Aorta (tissue), 5 donors: ENCODE results near the gene CPVL. TPM values are rescaled to one million over a fixed set of nuclear protein-coding genes. Genes with fewer than 3 reads are reported as not detected.
A peak's percentile ranks its signal among the peaks of the same experiment; 100 is the strongest.

ENCODE experiments used
- ATAC-seq: fragments of 200-7000 bp; cut with Tn5 transposase; one replicate; pipeline ENCODE4 v1.9.1; 2022; ENCODE audit warnings: moderate library complexity; ENCODE audit not compliant: low FRiP score
- DNase-seq, 2 donors: peaks; one replicate each; pipeline ENCODE4 v3.0.0-alpha.2; 2020
- H3K27ac ChIP-seq, 2 donors: one replicate each; pipeline ENCODE4 v1.5.1; 2013; ENCODE audit warnings: low read length in 2 of 2, mild to moderate bottlenecking in 2 of 2, moderate library complexity in 2 of 2, control low read depth in 1 of 2, inconsistent platforms in 1 of 2, low read depth in 1 of 2
- H3K27me3 ChIP-seq, 2 donors: one replicate each; pipeline ENCODE4 v1.6.1; 2013; ENCODE audit warnings: control low read depth in 1 of 2, low read length in 1 of 2, mild to moderate bottlenecking in 1 of 2, moderate library complexity in 1 of 2; ENCODE audit not compliant: insufficient read depth in 2 of 2, control insufficient read depth in 1 of 2
- H3K36me3 ChIP-seq, 2 donors: one replicate each; pipeline ENCODE4 v1.6.1; 2013; ENCODE audit warnings: control low read depth in 1 of 2, low read length in 1 of 2, mild to moderate bottlenecking in 1 of 2; ENCODE audit not compliant: insufficient read depth in 2 of 2, control insufficient read depth in 1 of 2
- H3K4me1 ChIP-seq, 2 donors: one replicate each; pipeline ENCODE4 v1.6.1; 2013; ENCODE audit warnings: low read length in 2 of 2, control low read depth in 1 of 2, mild to moderate bottlenecking in 1 of 2, moderate library complexity in 1 of 2; ENCODE audit not compliant: insufficient read depth in 2 of 2, control insufficient read depth in 1 of 2
- H3K4me3 ChIP-seq, 2 donors: one replicate each; pipeline ENCODE4 v1.5.1; 2013; ENCODE audit warnings: low read length in 2 of 2, control low read depth in 1 of 2, mild to moderate bottlenecking in 1 of 2
- H3K9me3 ChIP-seq: one replicate; pipeline ENCODE4 v1.6.1; 2013; ENCODE audit warnings: mild to moderate bottlenecking, low read length; ENCODE audit not compliant: control insufficient read depth
- WGBS, 2 donors: extraction: QIAGEN DNeasy Blood & Tissue Kit; methylation state at CpG; one replicate each; pipeline ENCODE4 v1.1.7; 2013; 5-methylcytosine and 5-hydroxymethylcytosine counted together
- intact Hi-C, 2 donors: fragments of 100-400 bp; cut with DNase I; formaldehyde crosslinking; loops; one replicate each; pipeline versions ENCODE4 v1.14.2 to v1.15.0; 2022
- polyA plus RNA-seq, 2 donors: library from polyadenylated mRNA; stranded (reverse); fragments of 200-250 nt; gene quantifications; one replicate each; pipeline ENCODE4 v1.2.3, GENCODE V29; 2013
- total RNA-seq, 2 donors: library from RNA; stranded (reverse); fragmentation: NEBNext Ultra II Directional; extraction: Animal tissue kit (Norgen Biotek cat#: 25700); gene quantifications; one replicate each; pipeline ENCODE4 v1.2.1, GENCODE V29; 2021
- donor health status: healthy with polysubstance abuse.
- donor health status: Bipolar disorder and iron deficiency.
- donor health status: DM: no; HTN: no; CAD: no.
- donor health status: DM: no; HTN: no; CAD: no.
- donor health status: DM: yes; HTN: yes; CAD: no.

CPVL gene
- total and polyA plus RNA-seq, 4 donors, result 2.7 to 50.2 (median 24.3) TPM

GRCh38 chr7:29043576-29043975 is 102.8 kb downstream of the CPVL start:
- Histone ChIP-seq H3K27me3 (no peaks in the 10 kb centered on the region), H3K9me3 (no peaks in the 10 kb centered on the region), H3K4me1 (no peaks in the 10 kb centered on the region), H3K36me3 (no peaks in the 10 kb centered on the region), H3K27ac (no peak overlapping the region), H3K4me3 (no peak overlapping the region)
- WGBS, 2 donors, result 73 to 82% methylated on average over 5 of the region's 5 CpGs
- DNase-seq (no peak), ATAC-seq (no peak)
- intact Hi-C loops, result no loop called here

GRCh38 chr7:29042824-29043231 is 103.5 kb downstream of the CPVL start:
- no peak for DNase-seq
- Histone ChIP-seq H3K4me3 (no peak overlapping the region), H3K36me3 (no peaks in the 10 kb centered on the region), H3K4me1 (no peaks in the 10 kb centered on the region), H3K9me3 (no peaks in the 10 kb centered on the region), H3K27me3 (no peaks in the 10 kb centered on the region), H3K27ac (no peak overlapping the region)
- no peak for ATAC-seq
- intact Hi-C loops, result no loop called here
- WGBS, 2 donors, result 60 to 73% methylated on average over 4 of the region's 4 CpGs

GRCh38 chr7:29041991-29042390 is 104.3 kb downstream of the CPVL start:
- Histone ChIP-seq H3K27me3 (no peaks in the 10 kb centered on the region), H3K4me3 (no peak overlapping the region), H3K9me3 (no peaks in the 10 kb centered on the region), H3K36me3 (no peaks in the 10 kb centered on the region), H3K4me1 (no peaks in the 10 kb centered on the region), H3K27ac (no peak overlapping the region)
- ATAC-seq, result no peak
- intact Hi-C loops, result no loop called here
- WGBS, 2 donors, result 96 to 97% methylated on average over 4 of the region's 4 CpGs
- no peak for DNase-seq

- Histone ChIP-seq H3K4me3 (no peak overlapping the region), H3K9me3 (no peaks in the 10 kb centered on the region), H3K4me1 (no peaks in the 10 kb centered on the region), H3K36me3 (no peaks in the 10 kb centered on the region), H3K27me3 (no peaks in the 10 kb centered on the region), H3K27ac (no peak overlapping the region)
- 40 to 44% methylated on average over 2 of the region's 2 CpGs for WGBS, 2 donors
- ATAC-seq (no peak), DNase-seq (no peak)
- intact Hi-C loops, result no loop called here
These were observed 105.8 kb downstream of the CPVL start for GRCh38 chr7:29040579-29040925.

GRCh38 chr7:29039821-29040578 is 106.3 kb downstream of the CPVL start:
- Histone ChIP-seq H3K36me3 (no peaks in the 10 kb centered on the region), H3K4me1 (no peaks in the 10 kb centered on the region), H3K9me3 (no peaks in the 10 kb centered on the region), H3K27ac (no peak overlapping the region), H3K4me3 (no peak overlapping the region), H3K27me3 (no peaks in the 10 kb centered on the region)
- WGBS, 2 donors, result 54 to 56% methylated on average over 2 of the region's 2 CpGs
- ATAC-seq (no peak), DNase-seq (no peak)
- intact Hi-C loops, result no loop called here

GRCh38 chr7:29038463-29038862 is 107.9 kb downstream of the CPVL start:
- ATAC-seq (no peak), DNase-seq (no peak)
- 80 to 82% methylated on average over 2 of the region's 2 CpGs for WGBS, 2 donors
- Histone ChIP-seq H3K4me1 (no peaks in the 10 kb centered on the region), H3K36me3 (no peaks in the 10 kb centered on the region), H3K9me3 (no peaks in the 10 kb centered on the region), H3K27ac (no peak overlapping the region), H3K4me3 (no peak overlapping the region), H3K27me3 (no peaks in the 10 kb centered on the region)
- intact Hi-C loops, result no loop called here

- Histone ChIP-seq H3K4me1 (no peaks in the 10 kb centered on the region), H3K9me3 (no peaks in the 10 kb centered on the region), H3K27me3 (no peaks in the 10 kb centered on the region), H3K36me3 (no peaks in the 10 kb centered on the region), H3K4me3 (no peak overlapping the region), H3K27ac (no peak overlapping the region)
- 72 to 73% methylated on average over 8 of the region's 8 CpGs for WGBS, 2 donors
- no peak for ATAC-seq
- intact Hi-C loops, result no loop called here
- DNase-seq, result peak in 1 of 2 donors; percentile 57
These were observed 111.1 kb downstream of the CPVL start for GRCh38 chr7:29035044-29035740.

- DNase-seq (no peak), ATAC-seq (no peak)
- H3K36me3 ChIP-seq, result no peaks in the 10 kb centered on the region
- no peaks in the 10 kb centered on the region for H3K27me3 ChIP-seq
- WGBS, 2 donors, result 76 to 85% methylated on average over 2 of the region's 2 CpGs
- H3K4me3 ChIP-seq, result no peak overlapping the region
- intact Hi-C loops, result no loop called here
- H3K4me1 ChIP-seq, result no peaks in the 10 kb centered on the region
- no peak overlapping the region for H3K27ac ChIP-seq
- no peaks in the 10 kb centered on the region for H3K9me3 ChIP-seq
These were observed 112.8 kb downstream of the CPVL start for GRCh38 chr7:29033584-29033983.

- Histone ChIP-seq H3K4me3 (no peak overlapping the region), H3K27ac (no peak overlapping the region), H3K4me1 (no peaks in the 10 kb centered on the region), H3K36me3 (no peaks in the 10 kb centered on the region), H3K9me3 (no peaks in the 10 kb centered on the region), H3K27me3 (no peaks in the 10 kb centered on the region)
- WGBS, 2 donors, result 66 to 70% methylated on average over 4 of the region's 4 CpGs
- DNase-seq (no peak), ATAC-seq (no peak)
- intact Hi-C loops, result no loop called here
These were observed 114.2 kb downstream of the CPVL start for GRCh38 chr7:29032146-29032545.
